Epithelial cell of proximal tubule (primary cell): ENCODE results near the gene EFNA5. TPM values are rescaled to one million over a fixed set of nuclear protein-coding genes. Genes with fewer than 3 reads are reported as not detected.
A peak's percentile ranks its signal among the peaks of the same experiment; 100 is the strongest.

Experiments
- DNase-seq: peaks from one replicate; pipeline ENCODE4 v3.0.0-alpha.2; 2011; ENCODE audit warnings: low read depth
- H3K4me3 ChIP-seq: 2 replicates; pipeline ENCODE4 v1.5.1; 2011; ENCODE audit warnings: low read depth, mild to moderate bottlenecking, low read length
- CTCF ChIP-seq: conservative IDR thresholded peaks from 2 replicates; pipeline ENCODE4 v1.5.1; 2012; ENCODE audit warnings: low read depth, mild to moderate bottlenecking, low read length
- total RNA-seq: library from RNA; depleted of rRNA; stranded (reverse); fragments of >200 nt; gene quantifications from 2 replicates; pipeline ENCODE4 v1.2.3, GENCODE V29; 2015

The EFNA5 gene
- total RNA-seq, 1 donor from 2014 or later, result 28.1 TPM

GRCh38 chr5:107668154-107669095, 2.3 kb downstream of the EFNA5 start:
- H3K4me3 ChIP-seq, result peak overlapping the region; percentile 83
- peak; percentile 15 for TF ChIP-seq CTCF
- no peak for DNase-seq

- peak overlapping the region; percentile 23 for H3K4me3 ChIP-seq
- TF ChIP-seq CTCF, result no peak
- DNase-seq, result no peak
Observed at GRCh38 chr5:107666051-107666655, 4.6 kb downstream of the EFNA5 start.

GRCh38 chr5:107665036-107665570, 5.6 kb downstream of the EFNA5 start:
- no peak for DNase-seq
- no peak for TF ChIP-seq CTCF
- H3K4me3 ChIP-seq, result no peak overlapping the region

- TF ChIP-seq CTCF, result no peak
- H3K4me3 ChIP-seq, result no peak overlapping the region
- DNase-seq, result no peak
Observed at GRCh38 chr5:107663697-107664096, 7.0 kb downstream of the EFNA5 start.

GRCh38 chr5:107661650-107662044, 9.1 kb downstream of the EFNA5 start:
- no peak overlapping the region for H3K4me3 ChIP-seq
- no peak for TF ChIP-seq CTCF
- DNase-seq, result no peak

GRCh38 chr5:107661038-107661649, 9.6 kb downstream of the EFNA5 start:
- no peak overlapping the region for H3K4me3 ChIP-seq
- no peak for DNase-seq
- no peak for TF ChIP-seq CTCF
